Tibial nerve (tissue), 4 donors: ENCODE results near the gene IQSEC1. TPM values are rescaled to one million over a fixed set of nuclear protein-coding genes. Genes with fewer than 3 reads are reported as not detected.

Experiments
- DNase-seq, 2 donors: peaks; one replicate each; pipeline ENCODE4 v3.0.0-alpha.2; 2019; ENCODE audit warnings: low spot score in 2 of 2
- H3K27ac ChIP-seq, 4 donors: fragments of 200-600 bp; sonication (generic) in 3 of 4; one replicate each; pipeline ENCODE4 v1.5.1; 2017 to 2019; ENCODE audit warnings: mild to moderate bottlenecking in 1 of 4
- H3K27me3 ChIP-seq, 2 donors: fragments of 200-600 bp; sonication (generic) in 1 of 2; one replicate each; pipeline versions ENCODE4 v1.5.1 to v1.6.0; 2017 to 2019
- H3K36me3 ChIP-seq, 3 donors: fragments of 200-600 bp; sonication (generic); one replicate each; pipeline ENCODE4 v1.5.1; 2018 to 2019
- H3K4me1 ChIP-seq, 4 donors: fragments of 200-600 bp; sonication (generic) in 3 of 4; one replicate each; pipeline ENCODE4 v1.5.1; 2017 to 2019
- H3K4me3 ChIP-seq, 4 donors: fragments of 200-600 bp; sonication (generic) in 3 of 4; one replicate each; pipeline ENCODE4 v1.5.1; 2017 to 2019; ENCODE audit warnings: mild to moderate bottlenecking in 1 of 4, moderate library complexity in 1 of 4
- H3K9me3 ChIP-seq, 4 donors: fragments of 200-600 bp; sonication (generic) in 3 of 4; one replicate each; pipeline ENCODE4 v1.5.1; 2017 to 2019
- EP300 ChIP-seq, 2 donors: sonication (generic); formaldehyde crosslinking; IDR thresholded peaks; one replicate each; pipeline ENCODE4 v1.6.1; 2017; ENCODE audit warnings: antibody characterized with exemption in 2 of 2, mild to moderate bottlenecking in 1 of 2
- POLR2A ChIP-seq, 2 donors: fragments of 450-650 bp; IDR thresholded peaks; one replicate each; pipeline ENCODE4 v1.6.1; 2017; ENCODE audit warnings: antibody characterized with exemption in 2 of 2, mild to moderate bottlenecking in 2 of 2, moderate library complexity in 2 of 2
- WGBS, 2 donors: methylation state at CpG; one replicate each; pipeline ENCODE4 v1.1.5; 2018; 5-methylcytosine and 5-hydroxymethylcytosine counted together
- total RNA-seq, 4 donors: library from RNA; depleted of rRNA; stranded (reverse); fragments of >200 nt; gene quantifications; one replicate each; pipeline ENCODE4 v1.1.0, GENCODE V29; 2016
- TF ChIP-seq, protein P1 (sequence below), 5 experiments: fragments of 200-600 bp in 3 of 5; fragments of 450-650 bp in 2 of 5; sonication (generic) in 3 of 5; IDR thresholded peaks; one replicate each; pipeline ENCODE4 v1.5.1; 2016 to 2019; ENCODE audit warnings: antibody characterized with exemption in 5 of 5, mild to moderate bottlenecking in 3 of 5, moderate library complexity in 2 of 5

Gene IQSEC1
- total RNA-seq, 4 donors from 2014 or later, result 58.2 to 77.5 (median 68.6) TPM

DNA sequence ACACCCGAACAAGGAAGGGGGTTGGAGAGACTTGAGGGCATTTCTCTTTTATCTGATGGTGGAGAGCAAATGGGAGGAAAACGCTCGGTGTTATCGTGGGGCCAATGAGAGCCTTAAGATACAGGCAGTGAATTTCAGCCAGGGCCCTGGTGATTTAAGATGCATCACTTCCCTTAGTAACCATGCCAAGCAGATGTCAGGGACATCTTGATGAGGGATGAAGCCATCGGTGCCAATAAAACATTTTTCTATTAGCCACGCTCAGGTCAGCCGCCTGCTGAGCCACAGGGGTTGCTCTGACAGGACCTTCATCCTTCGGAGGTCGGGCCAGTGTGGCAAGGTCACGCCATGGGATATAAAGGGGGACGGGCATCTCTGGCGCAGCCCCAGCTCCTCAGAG lies 10.6 kb downstream of the IQSEC1 start:
- no peaks in the 10 kb centered on the region for H3K4me1 ChIP-seq
- 78% methylated on average over 12 of the region's 12 CpGs for WGBS, 2 donors
- H3K36me3 ChIP-seq, result no peaks in the 10 kb centered on the region
- no peak for TF ChIP-seq EP300 (IDR thresholded peaks at IDR 0.05)
- TF ChIP-seq, protein P1, sequence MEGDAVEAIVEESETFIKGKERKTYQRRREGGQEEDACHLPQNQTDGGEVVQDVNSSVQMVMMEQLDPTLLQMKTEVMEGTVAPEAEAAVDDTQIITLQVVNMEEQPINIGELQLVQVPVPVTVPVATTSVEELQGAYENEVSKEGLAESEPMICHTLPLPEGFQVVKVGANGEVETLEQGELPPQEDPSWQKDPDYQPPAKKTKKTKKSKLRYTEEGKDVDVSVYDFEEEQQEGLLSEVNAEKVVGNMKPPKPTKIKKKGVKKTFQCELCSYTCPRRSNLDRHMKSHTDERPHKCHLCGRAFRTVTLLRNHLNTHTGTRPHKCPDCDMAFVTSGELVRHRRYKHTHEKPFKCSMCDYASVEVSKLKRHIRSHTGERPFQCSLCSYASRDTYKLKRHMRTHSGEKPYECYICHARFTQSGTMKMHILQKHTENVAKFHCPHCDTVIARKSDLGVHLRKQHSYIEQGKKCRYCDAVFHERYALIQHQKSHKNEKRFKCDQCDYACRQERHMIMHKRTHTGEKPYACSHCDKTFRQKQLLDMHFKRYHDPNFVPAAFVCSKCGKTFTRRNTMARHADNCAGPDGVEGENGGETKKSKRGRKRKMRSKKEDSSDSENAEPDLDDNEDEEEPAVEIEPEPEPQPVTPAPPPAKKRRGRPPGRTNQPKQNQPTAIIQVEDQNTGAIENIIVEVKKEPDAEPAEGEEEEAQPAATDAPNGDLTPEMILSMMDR (IDR thresholded peaks at IDR 0.05), result no peak
- TF ChIP-seq POLR2A (IDR thresholded peaks at IDR 0.05), result no peak
- no peaks in the 10 kb centered on the region for H3K9me3 ChIP-seq
- H3K4me3 ChIP-seq, result no peak overlapping the region
- no peak for DNase-seq
- H3K27ac ChIP-seq, result peak overlapping the region in 1 of 4 donors; percentile 11
- no peaks in the 10 kb centered on the region for H3K27me3 ChIP-seq

DNA sequence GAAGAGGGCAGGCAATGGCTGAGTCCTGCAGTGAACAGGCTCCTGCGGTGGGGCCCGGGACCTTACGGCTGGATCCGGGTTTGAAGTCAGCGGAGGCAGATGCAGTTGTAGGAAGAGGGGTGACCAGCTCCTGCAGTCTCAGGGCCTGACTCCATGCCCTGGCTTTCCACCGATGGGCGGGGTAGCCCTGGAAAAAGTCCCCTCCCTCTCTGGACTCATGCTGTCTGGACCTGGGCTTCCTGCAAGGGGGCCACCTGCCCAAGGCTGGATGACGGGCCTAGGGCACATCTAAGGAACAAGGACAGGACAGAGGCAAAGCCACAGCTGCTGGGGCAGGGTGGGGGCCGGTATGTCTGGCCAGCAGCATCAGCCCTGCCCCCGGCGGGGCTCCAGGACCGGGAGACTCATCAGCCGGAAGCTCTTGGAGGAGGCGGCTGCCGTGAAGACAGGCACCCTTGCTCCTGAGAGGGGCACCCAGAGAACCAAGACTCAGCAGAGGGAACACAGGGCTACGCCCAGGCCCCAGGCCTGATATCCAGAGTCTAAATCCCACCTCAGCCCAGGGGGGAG lies 12.8 kb downstream of the IQSEC1 start:
- Histone ChIP-seq H3K4me1 (no peaks in the 10 kb centered on the region), H3K4me3 (no peak overlapping the region), H3K9me3 (no peaks in the 10 kb centered on the region), H3K27me3 (no peaks in the 10 kb centered on the region), H3K27ac (no peak overlapping the region), H3K36me3 (no peaks in the 10 kb centered on the region)
- no peak for DNase-seq
- 76 to 83% methylated on average over 10 to 13 of the region's 16 CpGs for WGBS, 2 donors
- TF ChIP-seq POLR2A (IDR thresholded peaks at IDR 0.05), result no peak
- TF ChIP-seq, protein P1 (IDR thresholded peaks at IDR 0.05), result no peak
- TF ChIP-seq EP300 (IDR thresholded peaks at IDR 0.05), result no peak

DNA sequence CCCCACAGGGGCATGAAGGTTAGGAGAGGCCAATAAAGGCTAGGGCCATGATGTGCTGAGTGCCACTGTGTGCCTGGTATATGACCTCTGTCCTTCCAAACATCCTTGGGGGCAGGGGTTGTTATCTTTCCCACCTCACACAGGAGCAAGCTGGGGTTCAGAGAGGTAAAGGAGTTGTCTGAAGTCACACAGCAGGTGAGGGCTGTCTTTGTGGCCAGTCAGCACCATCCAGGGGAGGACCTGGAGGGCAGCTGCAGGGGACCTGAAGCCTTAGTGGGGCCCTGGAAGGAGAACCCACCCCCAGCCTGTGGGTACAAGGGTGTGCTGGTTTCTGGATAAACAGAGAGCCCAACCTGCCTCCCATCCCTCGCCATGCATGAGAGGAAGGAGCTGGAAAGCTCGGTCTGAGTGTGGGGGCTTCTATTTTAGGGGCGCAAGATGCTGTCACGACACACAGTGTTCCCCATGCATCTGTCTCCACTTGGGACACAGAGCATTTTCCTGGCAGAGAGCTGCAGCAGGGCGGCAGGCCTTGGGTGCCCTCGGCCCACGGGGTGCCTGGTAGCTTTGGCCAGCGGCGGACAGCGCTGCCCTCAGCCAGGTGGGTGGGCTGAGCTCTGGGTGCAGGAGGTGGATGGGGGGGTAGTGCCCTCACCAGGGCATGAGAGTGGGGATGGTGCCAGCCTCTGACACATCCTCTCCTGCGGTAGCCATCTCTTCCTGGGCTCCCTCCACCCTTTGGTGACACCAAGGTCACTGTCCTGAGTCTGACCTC lies 14.7 kb downstream of the IQSEC1 start:
- DNase-seq, result no peak
- no peak overlapping the region for H3K27ac ChIP-seq
- no peak overlapping the region for H3K4me3 ChIP-seq
- WGBS, 2 donors, result 86 to 89% methylated on average over 7 to 11 of the region's 11 CpGs
- no peaks in the 10 kb centered on the region for H3K27me3 ChIP-seq
- no peaks in the 10 kb centered on the region for H3K9me3 ChIP-seq
- peaks cover 0 to 7% (median 0%) of the 10 kb centered on the region in 4 donors for H3K4me1 ChIP-seq
- H3K36me3 ChIP-seq, result no peaks in the 10 kb centered on the region
- TF ChIP-seq POLR2A (IDR thresholded peaks at IDR 0.05), result no peak
- TF ChIP-seq, protein P1 (IDR thresholded peaks at IDR 0.05), result no peak
- TF ChIP-seq EP300 (IDR thresholded peaks at IDR 0.05), result no peak

DNA sequence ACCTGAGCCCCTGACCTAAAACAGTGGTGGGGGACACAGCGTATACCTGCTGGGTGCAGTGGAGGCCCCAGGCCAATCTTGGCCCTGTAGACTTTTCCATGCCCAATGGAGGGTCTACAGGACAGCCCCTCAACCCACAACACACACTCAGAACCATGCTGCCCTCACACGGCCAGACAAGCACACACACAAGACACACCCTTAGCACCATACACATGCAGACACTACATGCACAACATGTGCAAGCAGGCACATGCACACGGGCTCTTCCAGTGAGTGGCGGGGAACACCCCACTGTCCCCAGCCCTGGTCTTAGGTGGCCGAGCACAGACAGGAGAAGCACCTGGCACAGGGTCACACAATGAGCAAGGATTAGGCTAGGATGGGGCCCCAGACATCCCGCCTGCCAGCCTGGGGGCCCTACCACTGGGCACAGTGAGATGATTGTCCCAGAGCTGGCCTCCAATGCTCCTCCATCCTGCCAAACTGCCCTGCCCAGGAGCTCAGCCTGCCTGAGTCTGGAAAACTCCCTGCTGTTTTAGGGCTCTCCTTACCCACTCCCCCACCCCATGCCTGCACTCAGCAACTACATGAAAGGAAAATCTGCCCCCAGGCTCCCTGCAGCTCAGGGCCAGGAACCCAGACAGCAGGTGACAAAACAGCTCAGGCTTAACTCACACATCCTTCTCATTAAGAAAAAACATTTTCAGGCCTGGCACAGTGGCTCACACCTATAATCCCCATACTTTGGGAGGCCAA lies 15.8 kb downstream of the IQSEC1 start:
- no peak overlapping the region for H3K4me3 ChIP-seq
- H3K9me3 ChIP-seq, result no peaks in the 10 kb centered on the region
- no peak overlapping the region for H3K27ac ChIP-seq
- WGBS, 2 donors, result 64 to 84% methylated on average over 4 of the region's 6 CpGs
- H3K27me3 ChIP-seq, result no peaks in the 10 kb centered on the region
- peaks cover 0 to 7% (median 0%) of the 10 kb centered on the region in 4 donors for H3K4me1 ChIP-seq
- no peaks in the 10 kb centered on the region for H3K36me3 ChIP-seq
- TF ChIP-seq EP300 (IDR thresholded peaks at IDR 0.05), result no peak
- TF ChIP-seq, protein P1 (IDR thresholded peaks at IDR 0.05), result no peak
- no peak for TF ChIP-seq POLR2A (IDR thresholded peaks at IDR 0.05)
- no peak for DNase-seq

DNA sequence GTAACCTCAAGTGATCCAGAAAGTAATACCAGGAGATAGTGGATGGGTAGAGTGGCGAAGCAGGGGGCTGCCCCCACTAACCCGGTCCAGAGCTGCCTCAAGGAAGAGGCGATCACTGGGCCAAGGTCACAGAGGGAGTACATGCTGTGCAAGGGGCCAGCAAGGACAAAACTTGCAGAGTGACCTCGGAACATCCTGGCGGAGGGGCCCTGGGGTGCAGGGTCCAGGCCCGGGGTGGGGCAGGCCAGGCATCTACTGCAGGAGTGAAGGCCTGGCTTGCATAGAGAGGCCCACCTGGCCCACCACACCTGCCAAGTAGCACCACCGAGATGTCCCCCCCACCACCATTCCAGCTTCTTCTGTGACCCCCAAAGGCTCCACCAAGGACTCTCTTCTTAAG lies 17.6 kb downstream of the IQSEC1 start:
- Histone ChIP-seq H3K4me1 (peaks cover 0 to 7% (median 0%) of the 10 kb centered on the region in 4 donors), H3K36me3 (no peaks in the 10 kb centered on the region), H3K4me3 (no peak overlapping the region), H3K9me3 (no peaks in the 10 kb centered on the region), H3K27me3 (no peaks in the 10 kb centered on the region), H3K27ac (no peak overlapping the region)
- WGBS, 2 donors, result 88 to 93% methylated on average over 6 to 7 of the region's 7 CpGs
- TF ChIP-seq POLR2A (IDR thresholded peaks at IDR 0.05) (no peak), EP300 (IDR thresholded peaks at IDR 0.05) (no peak)
- TF ChIP-seq, protein P1 (IDR thresholded peaks at IDR 0.05), result no peak
- no peak for DNase-seq
